H9 (cell line): ENCODE results near the gene IZUMO3. TPM values are rescaled to one million over a fixed set of nuclear protein-coding genes. Genes with fewer than 3 reads are reported as not detected.

ENCODE experiments used
- DNase-seq: peaks from one replicate; pipeline ENCODE4 v3.0.0-alpha.2; 2017
- H2AFZ ChIP-seq: one replicate; pipeline ENCODE4 v1.6.1; 2013; ENCODE audit warnings: mild to moderate bottlenecking, low read length, control low read depth, moderate library complexity
- H2AK5ac ChIP-seq: 2 replicates; pipeline ENCODE4 v1.6.1; 2013; ENCODE audit warnings: low read length, control low read depth, mixed read lengths; ENCODE audit not compliant: insufficient read length
- H2BK120ac ChIP-seq: one replicate; pipeline ENCODE4 v1.6.1; 2013; ENCODE audit warnings: low read depth, mild to moderate bottlenecking, low read length, control low read depth, inconsistent platforms; ENCODE audit not compliant: poor library complexity, severe bottlenecking
- H2BK12ac ChIP-seq: 2 replicates; pipeline ENCODE4 v1.6.1; 2013; ENCODE audit warnings: low read length, control low read depth, mixed read lengths, low read depth; ENCODE audit not compliant: insufficient read length
- H2BK15ac ChIP-seq: 2 replicates; pipeline ENCODE4 v1.6.1; 2013; ENCODE audit warnings: low read depth, low read length, control low read depth
- H2BK20ac ChIP-seq: one replicate; pipeline ENCODE4 v1.6.1; 2013; ENCODE audit warnings: low read depth, mild to moderate bottlenecking, low read length, control low read depth, inconsistent platforms; ENCODE audit not compliant: poor library complexity, severe bottlenecking
- H2BK5ac ChIP-seq: 2 replicates; pipeline ENCODE4 v1.6.1; 2013; ENCODE audit warnings: low read length, control low read depth, mixed read lengths; ENCODE audit not compliant: insufficient read length
- H3K14ac ChIP-seq: 2 replicates; pipeline ENCODE4 v1.6.1; 2013; ENCODE audit warnings: low read length, control low read depth; ENCODE audit not compliant: insufficient read depth
- H3K18ac ChIP-seq: 2 replicates; pipeline ENCODE4 v1.6.1; 2013; ENCODE audit warnings: low read depth, mild to moderate bottlenecking, mixed read lengths, low read length, control low read depth; ENCODE audit not compliant: insufficient read length
- H3K23ac ChIP-seq: 2 replicates; pipeline ENCODE4 v1.6.1; 2013; ENCODE audit warnings: low read length, control low read depth, mixed read lengths, low read depth; ENCODE audit not compliant: insufficient read length
- H3K23me2 ChIP-seq: 2 replicates; pipeline ENCODE4 v1.6.1; 2013; ENCODE audit warnings: low read depth, mild to moderate bottlenecking, mixed read lengths, low read length, control low read depth; ENCODE audit not compliant: insufficient read length, poor library complexity, severe bottlenecking
- H3K27ac ChIP-seq: 2 replicates; pipeline ENCODE4 v1.5.1; 2013; ENCODE audit warnings: low read length, control low read depth, mixed read lengths, low read depth; ENCODE audit not compliant: insufficient read length
- H3K27me3 ChIP-seq: 2 replicates; pipeline ENCODE4 v1.6.1; 2013; ENCODE audit warnings: low read length, control low read depth, inconsistent platforms; ENCODE audit not compliant: insufficient read depth
- H3K4ac ChIP-seq: 2 replicates; pipeline ENCODE4 v1.6.1; 2013; ENCODE audit warnings: low read depth, mild to moderate bottlenecking, control low read depth, inconsistent platforms, low read length, moderate library complexity
- H3K4me1 ChIP-seq: 2 replicates; pipeline ENCODE4 v1.6.1; 2013; ENCODE audit warnings: low read length, control low read depth, inconsistent platforms; ENCODE audit not compliant: insufficient read depth
- H3K4me2 ChIP-seq: 2 replicates; pipeline ENCODE4 v1.6.1; 2013; ENCODE audit warnings: low read length, control low read depth, mixed read lengths; ENCODE audit not compliant: insufficient read length, insufficient read depth
- H3K56ac ChIP-seq: 2 replicates; pipeline ENCODE4 v1.6.1; 2013; ENCODE audit warnings: low read depth, mild to moderate bottlenecking, mixed read lengths, low read length, control low read depth; ENCODE audit not compliant: insufficient read length
- H3K79me1 ChIP-seq: 2 replicates; pipeline ENCODE4 v1.6.1; 2013; ENCODE audit warnings: low read depth, mild to moderate bottlenecking, moderate library complexity, low read length, control low read depth, inconsistent platforms; ENCODE audit not compliant: insufficient read depth, poor library complexity, severe bottlenecking
- H3K79me2 ChIP-seq: 2 replicates; pipeline ENCODE4 v1.6.1; 2013; ENCODE audit warnings: low read length, control low read depth, inconsistent platforms; ENCODE audit not compliant: insufficient read depth
- H3K9ac ChIP-seq: 2 replicates; pipeline ENCODE4 v1.6.1; 2013; ENCODE audit warnings: low read length, control low read depth, mixed read lengths; ENCODE audit not compliant: insufficient read length; ENCODE audit errors: extremely low read depth
- H3K9me3 ChIP-seq: one replicate; pipeline ENCODE4 v1.6.1; 2013; ENCODE audit warnings: low read depth, low read length, inconsistent platforms; ENCODE audit not compliant: control insufficient read depth
- H3T11ph ChIP-seq: one replicate; pipeline ENCODE4 v1.6.1; 2013; ENCODE audit warnings: mild to moderate bottlenecking, low read length, control low read depth, inconsistent platforms
- H4K20me1 ChIP-seq: one replicate; pipeline ENCODE4 v1.6.1; 2013; ENCODE audit not compliant: control insufficient read depth, insufficient read length, insufficient read depth
- H4K5ac ChIP-seq: 2 replicates; pipeline ENCODE4 v1.6.1; 2013; ENCODE audit warnings: low read depth, mild to moderate bottlenecking, mixed read lengths, low read length, control low read depth; ENCODE audit not compliant: insufficient read length
- H4K8ac ChIP-seq: replicated peaks from 2 replicates; pipeline ENCODE4 v1.6.1; 2013; ENCODE audit warnings: low read length, control low read depth, mixed read lengths, low read depth; ENCODE audit not compliant: insufficient read length
- H4K91ac ChIP-seq: 2 replicates; pipeline ENCODE4 v1.6.1; 2013; ENCODE audit warnings: low read depth, mild to moderate bottlenecking, moderate library complexity, mixed read lengths, low read length, control low read depth; ENCODE audit not compliant: insufficient read length
- H3K27ac Mint-ChIP-seq, 3 experiments: 2 replicates in 2 of 3; 3 replicates in 1 of 3; pipeline ENCODE4 v1.8.0; 2020 to 2021; ENCODE audit warnings: mixed read lengths in 3 of 3, mild to moderate bottlenecking in 1 of 3, moderate library complexity in 1 of 3
- H3K27me3 Mint-ChIP-seq: 2 replicates; pipeline ENCODE4 v1.8.0; 2021; ENCODE audit warnings: low read depth, mild to moderate bottlenecking, moderate library complexity, mixed read lengths
- H3K36me3 Mint-ChIP-seq, 3 experiments: 2 replicates in 2 of 3; 3 replicates in 1 of 3; pipeline ENCODE4 v1.8.0; 2020 to 2021; ENCODE audit warnings: low read depth in 3 of 3, mixed read lengths in 3 of 3; ENCODE audit not compliant: insufficient read depth in 1 of 3
- H3K4me1 Mint-ChIP-seq, 2 experiments: 2 replicates each; pipeline ENCODE4 v1.8.0; 2020; ENCODE audit warnings: mixed read lengths in 2 of 2
- H3K4me3 Mint-ChIP-seq, 2 experiments: 2 replicates in 1 of 2; 3 replicates in 1 of 2; pipeline ENCODE4 v1.8.0; 2020 to 2021; ENCODE audit warnings: mild to moderate bottlenecking in 2 of 2, mixed read lengths in 2 of 2, moderate library complexity in 1 of 2
- H3K9me3 Mint-ChIP-seq, 2 experiments: 2 replicates in 1 of 2; 3 replicates in 1 of 2; pipeline ENCODE4 v1.8.0; 2020; ENCODE audit warnings: mild to moderate bottlenecking in 2 of 2, mixed read lengths in 2 of 2, moderate library complexity in 1 of 2
- CTCF ChIP-seq: fragments of 200-600 bp; sonication (generic); conservative IDR thresholded peaks from 3 replicates; pipeline ENCODE4 v1.8.0; 2021; ENCODE audit warnings: antibody characterized with exemption, mild to moderate bottlenecking
- WGBS: extraction: QIAGEN DNeasy Blood & Tissue Kit; methylation state at CpG from one replicate; pipeline ENCODE4 v1.1.7; 2013; ENCODE audit warnings: missing lambda C conversion rate, low lambda C conversion rate, mixed read lengths; ENCODE audit not compliant: insufficient read length; ENCODE audit errors: extremely low coverage; 5-methylcytosine and 5-hydroxymethylcytosine counted together
- total RNA-seq: library from RNA; stranded (reverse); gene quantifications from 2 replicates; pipeline ENCODE4 v1.2.1, GENCODE V29; 2021

The IZUMO3 gene
- total RNA-seq, 1 experiment from 2014 or later: not detected

GRCh38 chr9:24497671-24498070 lies 48.0 kb downstream of the IZUMO3 start:
- H3K9me3 ChIP-seq: no peaks in the 10 kb centered on the region
- no peak overlapping the region for H2BK5ac ChIP-seq
- no peak overlapping the region for H3K4me2 ChIP-seq
- no peak overlapping the region for H4K5ac ChIP-seq
- H2BK120ac ChIP-seq: no peak overlapping the region
- Mint-ChIP-seq H3K4me3 (no peak overlapping the region), H3K4me1 (peaks cover 62 to 64% of the 10 kb centered on the region in 2 experiments), H3K27me3 (no peaks in the 10 kb centered on the region), H3K36me3 (no peaks in the 10 kb centered on the region; a peak in 1 of 7 replicates), H3K27ac (peak overlapping the region; percentile 9 to 99 (median 93)), H3K9me3 (no peaks in the 10 kb centered on the region)
- no peaks in the 10 kb centered on the region for H3K23me2 ChIP-seq
- no peak overlapping the region for H3K4ac ChIP-seq
- H2AK5ac ChIP-seq: no peak overlapping the region
- H3K9ac ChIP-seq: no peak overlapping the region
- no peak for DNase-seq
- H4K91ac ChIP-seq: no peak overlapping the region
- no peak overlapping the region for H2BK20ac ChIP-seq
- peaks cover 7% of the 10 kb centered on the region; the same call in 1 of the 2 replicates for H3K4me1 ChIP-seq
- no peak overlapping the region for H3T11ph ChIP-seq
- no peak overlapping the region for H2AFZ ChIP-seq
- H4K20me1 ChIP-seq: no peaks in the 10 kb centered on the region
- H2BK15ac ChIP-seq: no peak overlapping the region
- no peak overlapping the region for H3K14ac ChIP-seq
- no CpG with 5 or more reads among the region's 4 CpGs for WGBS
- no peaks in the 10 kb centered on the region for H3K27me3 ChIP-seq
- no peak overlapping the region for H2BK12ac ChIP-seq
- no peaks in the 10 kb centered on the region for H3K79me2 ChIP-seq
- no peak overlapping the region for H3K23ac ChIP-seq
- no peak overlapping the region for H4K8ac ChIP-seq
- no peak overlapping the region for H3K56ac ChIP-seq
- H3K79me1 ChIP-seq: no peaks in the 10 kb centered on the region
- H3K18ac ChIP-seq: no peak overlapping the region
- TF ChIP-seq CTCF: no peak
- H3K27ac ChIP-seq: peak overlapping the region; percentile 94
